NCI-H2227 treated with DMSO at 0.1 percent for 48 hours (cell line): ENCODE data around the gene TCF25.
A peak's percentile ranks its signal among the peaks of the same experiment; 100 is the strongest.

Experiments
- DNase-seq: peaks from one replicate; lab custom pipeline; 2025; lab: John Stamatoyannopoulos, UW

Gene TCF25

DNA sequence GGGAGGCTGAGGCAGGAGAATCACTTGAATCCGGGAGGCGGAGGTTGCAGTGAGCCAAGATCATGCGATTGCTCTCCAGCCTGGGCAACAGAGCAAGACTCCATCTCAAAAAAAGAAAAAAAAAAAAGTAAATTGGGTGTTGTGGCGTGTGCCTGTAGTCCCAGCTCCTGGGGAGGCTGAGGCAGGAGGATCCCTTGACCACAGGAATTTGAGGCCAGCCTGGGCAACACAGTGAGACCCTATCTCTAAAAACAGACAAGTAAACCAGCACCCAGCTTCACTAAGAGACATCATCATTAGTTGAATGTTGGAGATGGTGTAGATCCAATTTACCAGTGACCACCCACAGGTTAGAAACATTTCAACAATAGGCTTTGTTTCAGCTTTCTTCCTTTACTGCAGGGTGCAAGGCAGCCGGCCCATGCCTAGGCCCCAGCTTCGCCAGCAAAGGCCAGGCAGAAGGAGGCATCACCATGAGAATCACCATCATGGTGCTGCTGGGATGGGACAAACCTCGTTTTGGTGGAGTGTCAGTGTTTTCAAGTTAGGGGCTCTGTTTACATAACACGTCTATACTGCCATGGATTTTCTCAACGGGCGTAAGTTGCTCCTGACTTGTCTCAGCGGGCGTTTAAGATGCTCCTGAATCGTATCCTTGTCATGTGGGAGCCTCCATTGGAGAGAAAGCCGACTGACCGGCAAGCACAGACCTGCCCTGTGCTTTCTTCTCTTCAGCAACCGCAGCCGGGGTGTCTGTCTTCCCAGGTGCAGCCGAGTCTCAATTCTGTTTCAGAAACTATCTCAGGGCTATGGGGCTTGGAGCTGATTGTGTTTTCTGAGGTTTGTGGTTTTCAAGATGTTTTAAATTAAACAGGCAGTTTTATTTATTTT is 7.3 kb downstream of the TCF25 start:
- DNase-seq, result no peak

DNA sequence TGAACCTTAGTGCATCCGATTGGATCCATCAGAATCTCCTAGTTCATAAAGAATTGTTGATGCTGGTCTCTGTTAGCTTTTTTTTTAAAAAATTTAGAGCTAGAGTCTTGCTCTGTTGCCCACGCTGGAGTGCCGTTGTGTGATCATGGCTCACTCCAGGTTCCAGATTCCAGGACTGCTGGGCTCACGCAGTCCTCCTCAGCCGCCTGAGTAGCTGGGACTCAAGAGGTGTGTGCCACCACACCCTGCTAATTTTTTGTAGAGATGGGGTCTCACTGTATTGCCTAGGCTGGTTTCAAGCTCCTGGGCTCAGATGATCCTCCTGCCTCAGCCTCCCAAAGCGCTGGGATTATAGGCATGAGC is 8.0 kb downstream of the TCF25 start:
- DNase-seq, result no peak

DNA sequence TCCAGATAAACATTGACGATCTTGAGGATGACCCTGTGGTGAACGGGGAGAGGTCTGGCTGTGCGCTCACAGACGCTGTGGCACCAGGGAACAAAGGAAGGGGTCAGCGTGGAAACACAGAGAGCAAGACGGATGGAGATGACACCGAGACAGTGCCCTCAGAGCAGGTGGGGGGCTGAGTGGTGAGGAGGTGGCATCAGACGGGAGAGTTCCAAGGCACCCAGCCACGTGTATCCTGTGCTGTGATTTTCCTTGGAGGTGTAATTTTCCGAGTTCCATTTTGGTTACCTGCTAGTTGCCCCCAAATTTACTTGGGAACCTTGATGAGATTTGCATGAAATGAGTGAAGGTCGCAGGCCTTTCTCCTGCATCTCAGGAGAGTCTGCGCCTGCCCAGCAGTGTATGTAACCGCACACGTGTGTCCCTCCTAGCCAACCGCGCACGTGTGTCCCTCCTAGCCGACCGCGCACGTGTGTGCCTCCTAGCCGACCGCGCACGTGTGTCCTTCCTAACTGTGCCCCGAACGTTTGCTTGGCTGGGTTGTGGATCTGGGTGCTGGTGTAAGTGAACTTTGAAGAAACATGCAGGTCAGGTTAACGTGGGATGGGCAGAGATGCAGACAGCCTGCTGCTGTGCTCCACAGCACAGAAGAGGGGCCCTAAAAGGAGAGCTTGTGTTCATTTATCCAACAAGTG is 10.1 kb downstream of the TCF25 start:
- peak; percentile 37 for DNase-seq

- no peak for DNase-seq
Measured at GRCh38 chr16:89884041-89884421, 10.6 kb downstream of the TCF25 start.

DNA sequence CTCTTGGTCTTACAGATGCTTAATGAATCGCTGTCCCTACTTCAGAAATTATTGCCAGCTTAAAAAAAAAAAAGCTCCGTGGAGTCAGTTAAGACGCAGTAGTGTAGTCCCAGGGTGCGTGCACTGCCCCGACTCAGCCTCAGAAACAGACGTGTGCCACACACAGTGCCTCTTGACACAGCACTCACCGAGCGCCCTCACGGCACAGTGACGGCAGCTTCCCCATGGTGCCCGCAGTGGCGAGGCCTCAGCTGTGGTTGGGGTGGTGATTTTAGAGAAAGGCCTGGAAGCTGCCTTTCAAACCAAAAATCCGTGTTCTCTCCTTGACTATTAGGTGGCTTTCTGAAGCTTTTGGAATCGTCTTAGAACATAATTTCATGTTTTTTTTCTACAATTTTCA is 13.9 kb downstream of the TCF25 start:
- DNase-seq, result no peak

- DNase-seq, result no peak
Measured at GRCh38 chr16:89890200-89890599, 16.8 kb downstream of the TCF25 start.

DNA sequence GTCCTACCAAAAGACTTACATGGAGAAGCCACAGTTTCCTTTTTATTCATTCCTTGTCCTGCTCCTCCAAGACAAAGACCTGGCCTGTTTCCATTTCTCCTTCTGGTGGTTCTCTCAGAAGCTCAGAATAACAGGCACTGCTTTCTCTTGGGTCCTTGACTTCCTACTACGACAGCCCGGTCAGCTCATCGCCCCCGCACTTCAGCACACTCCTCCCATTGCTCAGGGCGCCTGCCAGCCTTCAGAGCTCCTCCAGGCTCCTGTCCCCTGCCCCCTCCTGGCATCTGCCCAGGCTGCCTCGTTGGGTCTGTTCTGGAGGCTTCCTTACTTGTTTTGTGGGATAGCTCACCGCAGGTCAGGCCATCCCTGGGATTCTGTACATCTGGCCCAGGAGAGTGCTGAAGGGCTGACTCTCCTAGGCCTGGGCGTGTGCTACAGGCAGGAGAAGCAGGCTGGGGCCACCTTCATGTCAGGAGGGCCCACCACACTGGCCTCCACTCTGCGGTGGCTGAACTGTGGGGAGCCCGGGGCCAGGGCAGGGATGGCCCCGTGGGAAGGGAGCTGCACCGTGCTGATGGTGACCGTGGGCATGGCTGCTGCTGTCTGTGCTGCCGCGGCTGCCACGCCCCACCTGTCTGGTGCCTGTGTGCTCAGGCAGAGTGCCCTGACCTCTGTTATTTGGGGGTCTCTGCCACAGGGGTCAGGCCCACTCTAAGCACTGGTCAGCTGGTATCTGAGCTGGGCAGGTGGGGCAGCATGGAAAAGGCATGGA is 17.7 kb downstream of the TCF25 start:
- no peak for DNase-seq

DNA sequence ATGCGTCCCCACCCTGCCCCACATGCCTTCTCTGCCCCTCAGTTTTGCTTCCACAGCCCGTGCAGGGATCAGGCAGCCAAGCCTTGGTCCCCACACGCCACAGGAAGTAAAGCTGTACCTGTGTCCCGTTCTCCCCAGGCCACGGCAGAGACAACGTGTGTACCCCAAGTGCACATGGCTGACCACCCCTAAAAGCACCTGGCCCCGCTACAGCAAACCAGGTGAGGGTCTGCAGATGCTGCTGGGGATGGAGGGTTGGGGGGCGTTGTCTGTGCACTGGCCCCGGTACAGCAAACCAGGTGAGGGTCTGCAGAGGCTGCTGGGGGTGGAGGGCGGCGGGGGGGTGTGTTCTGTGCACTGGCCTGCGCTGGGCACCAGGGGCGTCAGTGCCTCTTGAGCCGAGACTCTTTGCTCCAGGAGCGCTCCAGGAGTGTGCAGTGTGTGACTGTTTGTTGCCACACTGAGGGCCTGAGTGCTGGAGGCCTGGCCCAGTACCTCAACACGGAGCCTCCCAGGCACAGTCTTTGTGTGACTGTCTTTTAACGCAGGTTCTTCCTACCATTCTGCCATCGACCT is 18.8 kb downstream of the TCF25 start:
- DNase-seq, result no peak

DNA sequence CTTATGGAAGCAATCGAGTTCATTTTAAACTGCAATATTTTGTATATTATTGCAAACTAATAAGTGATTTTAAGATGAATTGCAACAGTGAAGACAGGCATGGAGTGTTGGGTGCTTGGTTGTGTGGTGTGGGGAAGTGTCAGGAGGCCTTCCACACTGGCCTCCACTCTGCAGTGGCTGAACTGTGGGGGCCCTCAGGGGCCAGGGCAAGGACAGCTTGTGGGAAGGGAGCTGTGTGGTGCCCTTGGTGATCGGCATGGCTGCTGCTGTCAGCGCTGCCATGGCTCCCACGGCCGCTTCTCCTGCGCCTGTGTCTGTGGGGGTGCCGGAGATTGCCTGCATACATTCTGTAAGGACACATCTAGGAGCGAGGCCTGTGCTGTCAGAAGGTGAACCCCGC is 19.2 kb downstream of the TCF25 start:
- DNase-seq, result no peak

- no peak for DNase-seq
Measured at GRCh38 chr16:89893642-89894548, 20.5 kb downstream of the TCF25 start.

- DNase-seq, result no peak
Measured at GRCh38 chr16:89895482-89896250, 22.3 kb downstream of the TCF25 start.

DNA sequence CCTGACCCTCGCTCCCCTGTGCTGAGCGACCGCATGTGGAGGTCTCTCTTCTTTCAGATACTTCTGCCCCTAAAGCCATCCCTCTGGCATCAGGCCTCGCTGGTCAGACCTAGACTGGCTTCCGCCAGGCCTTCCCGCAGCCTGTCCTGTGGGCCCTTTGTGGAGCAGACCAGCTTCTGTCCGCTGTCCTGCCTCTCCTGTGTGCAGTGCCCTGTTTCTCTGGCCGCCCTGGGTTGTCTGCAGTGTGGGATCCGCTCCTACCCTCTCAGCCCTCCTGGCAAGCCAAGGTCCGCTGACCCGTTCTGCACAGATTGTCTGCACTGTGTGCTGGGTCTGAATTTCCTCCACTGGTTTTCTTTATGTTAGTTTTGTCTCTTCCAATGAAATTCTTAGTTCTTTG is 23.8 kb downstream of the TCF25 start:
- DNase-seq, result no peak

GRCh38 chr16:89898201-89898967 is 25.0 kb downstream of the TCF25 start:
- DNase-seq, result no peak

DNA sequence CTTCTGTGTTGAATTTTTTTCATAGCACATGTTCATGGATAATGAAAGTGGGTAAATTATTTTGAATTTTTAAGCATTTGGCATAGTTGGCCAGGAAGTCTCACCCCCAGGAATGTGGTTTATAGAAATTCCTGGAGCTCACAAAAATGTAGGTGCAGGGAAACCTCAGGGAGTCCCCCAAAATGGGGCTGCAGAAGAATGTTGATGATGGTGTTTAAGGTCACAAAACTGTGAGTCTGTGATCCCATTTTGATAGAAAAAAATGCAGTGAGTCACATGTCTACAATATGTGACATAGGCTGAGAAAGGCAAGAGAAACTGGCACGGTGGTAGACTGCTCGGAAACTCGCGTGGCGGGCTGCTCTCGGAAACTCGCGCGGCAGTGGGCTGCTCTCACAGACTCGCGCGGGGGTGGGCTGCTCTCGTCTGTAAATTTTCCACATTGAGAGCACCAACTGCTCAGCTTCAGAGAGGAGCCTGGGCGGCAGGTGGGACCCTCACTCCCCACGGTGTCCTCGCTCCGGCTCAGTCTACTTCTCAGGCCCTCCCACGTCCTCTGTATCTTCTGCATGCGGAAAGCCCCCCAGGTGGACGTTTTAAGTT is 26.6 kb downstream of the TCF25 start:
- DNase-seq, result no peak

DNA sequence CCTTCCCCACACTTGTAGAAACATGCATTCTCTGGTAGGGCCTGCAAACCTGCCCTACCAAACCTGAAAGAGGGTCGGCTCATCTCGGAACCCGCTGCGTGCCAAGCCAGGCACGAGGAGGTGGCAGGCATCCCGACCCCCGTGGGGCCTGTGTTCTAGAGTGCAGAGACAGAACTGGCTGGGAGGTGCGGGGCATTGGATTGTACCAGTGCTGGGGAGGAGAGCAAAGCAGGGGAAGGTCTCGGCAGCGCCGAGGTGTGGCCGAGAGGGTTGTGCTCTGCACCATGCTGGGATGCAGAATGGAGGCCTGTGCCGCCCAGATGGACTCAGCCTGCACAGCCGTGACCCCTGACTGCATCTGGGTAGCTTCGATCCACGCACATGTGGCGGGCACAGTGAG is 27.5 kb downstream of the TCF25 start:
- no peak for DNase-seq

DNA sequence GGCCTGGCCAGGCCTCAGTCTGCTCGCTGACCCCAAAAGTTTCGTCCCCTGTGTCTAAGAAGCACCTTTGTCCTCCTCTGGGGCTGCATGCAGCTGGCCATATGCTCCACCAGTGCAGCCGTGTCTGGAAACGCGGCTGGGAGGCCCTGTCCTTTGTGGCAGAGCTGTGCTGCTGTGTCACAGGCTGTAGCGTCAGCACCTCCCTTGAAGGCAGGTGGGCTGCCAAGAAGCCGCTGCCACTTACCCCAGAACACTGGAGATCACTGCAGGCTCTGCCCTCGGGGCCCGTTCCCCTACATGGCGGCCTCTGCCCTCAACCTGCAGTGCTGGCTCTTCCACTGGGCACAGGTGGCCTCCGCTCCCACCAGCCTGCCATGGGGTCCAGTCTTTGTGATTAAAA is 29.6 kb downstream of the TCF25 start:
- no peak for DNase-seq

GRCh38 chr16:89903908-89904515 is 30.6 kb downstream of the TCF25 start:
- DNase-seq, result no peak

DNA sequence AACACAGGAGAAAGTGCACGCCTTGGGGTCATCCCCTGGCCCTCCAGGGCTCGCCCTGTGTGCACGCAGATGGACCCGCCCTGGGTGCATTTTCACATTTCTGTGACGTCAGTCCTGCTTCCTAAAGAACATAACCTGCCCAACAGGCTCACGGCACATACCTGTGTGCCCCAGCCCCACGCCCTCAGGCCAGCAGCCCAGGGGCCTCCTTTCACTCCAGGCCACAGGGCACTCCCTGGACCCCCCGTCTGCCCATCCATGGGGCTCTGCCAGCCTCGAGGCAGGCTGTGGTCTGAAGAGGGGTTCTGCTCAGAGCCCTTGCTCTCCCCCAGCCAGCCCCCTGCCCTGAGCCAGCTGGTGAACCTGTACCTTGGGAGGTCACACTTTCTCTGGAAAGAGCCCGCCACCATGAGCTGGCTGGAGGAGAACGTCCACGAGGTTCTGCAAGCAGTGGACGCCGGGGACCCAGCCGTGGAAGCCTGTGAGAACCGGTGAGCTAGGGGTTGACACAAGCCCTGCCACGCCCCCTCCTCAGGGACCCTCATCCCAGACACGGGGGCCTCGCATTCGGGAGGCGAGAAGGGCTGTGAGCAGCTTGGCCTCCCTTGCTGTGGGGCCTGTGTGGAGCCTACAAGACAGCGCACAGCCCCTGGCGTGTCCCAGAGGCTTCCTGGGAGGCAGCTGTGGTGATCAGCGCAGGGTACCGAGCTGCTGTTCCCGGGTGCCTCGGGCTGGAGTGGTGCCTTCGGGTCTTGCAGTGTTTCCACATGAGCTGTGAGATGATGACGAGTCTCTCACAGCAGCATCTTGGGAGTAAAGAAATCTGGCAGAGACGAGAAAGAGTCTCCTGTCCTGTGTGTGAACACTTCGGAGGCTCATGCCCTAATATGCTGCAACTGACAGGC is 31.5 kb downstream of the TCF25 start:
- DNase-seq, result no peak
